SKM-1 treated with dmso at 0.1 percent for 144 hours (cell line): ENCODE measurements around the gene ATP2B1.
A peak's percentile ranks its signal among the peaks of the same experiment; 100 is the strongest.

Experiments
- DNase-seq: peaks from one replicate; lab custom pipeline; 2025; ENCODE audit not compliant: unreplicated experiment; lab: John Stamatoyannopoulos, UW

ATP2B1 gene

GRCh38 chr12:89694542-89694941 lies 14.1 kb downstream of the ATP2B1 start:
- no peak for DNase-seq

- no peak for DNase-seq
Measured at GRCh38 chr12:89693639-89694202, 14.9 kb downstream of the ATP2B1 start.

GRCh38 chr12:89692439-89692838 lies 16.2 kb downstream of the ATP2B1 start:
- no peak for DNase-seq

DNA sequence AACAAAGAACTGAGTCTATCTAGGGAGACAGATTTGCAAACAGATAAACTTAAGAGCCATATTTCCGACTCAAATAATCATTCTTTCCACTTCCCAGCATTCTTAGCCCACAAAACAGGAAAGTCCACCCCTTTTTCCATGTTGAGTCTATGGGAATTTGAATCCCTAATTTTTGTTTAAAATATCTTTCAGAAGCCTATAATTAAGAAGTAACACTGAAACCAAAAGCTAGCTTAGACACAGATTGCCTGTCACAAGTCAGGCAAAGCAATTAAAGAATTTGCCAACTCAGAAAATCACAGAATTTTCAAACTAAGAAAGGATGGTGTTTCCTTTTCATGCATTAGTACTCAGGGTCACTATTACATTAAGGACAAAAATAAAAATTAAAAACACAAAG lies 17.0 kb downstream of the ATP2B1 start:
- DNase-seq: no peak

DNA sequence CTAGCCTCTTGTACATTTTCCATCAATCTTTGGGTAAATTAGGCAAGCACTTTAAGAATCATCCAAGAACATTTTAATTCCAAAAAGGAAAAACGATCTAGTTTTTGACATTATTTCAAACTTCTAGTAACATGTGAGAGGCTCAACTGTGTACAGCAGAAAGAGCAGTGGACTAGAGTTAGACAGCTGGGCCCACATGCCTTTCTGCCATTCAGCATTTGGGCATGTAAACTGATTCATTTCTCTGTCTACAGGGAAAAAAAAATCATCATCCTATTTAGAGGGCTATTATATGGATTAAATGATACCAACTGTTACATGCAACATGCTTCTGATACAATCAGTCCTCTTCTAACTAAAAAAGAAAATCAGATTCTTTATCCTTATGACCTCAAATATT lies 17.7 kb downstream of the ATP2B1 start:
- DNase-seq: no peak

GRCh38 chr12:89689306-89689705 lies 19.3 kb downstream of the ATP2B1 start:
- DNase-seq: no peak

- DNase-seq: no peak
Measured at GRCh38 chr12:89686311-89686710, 22.3 kb downstream of the ATP2B1 start.

DNA sequence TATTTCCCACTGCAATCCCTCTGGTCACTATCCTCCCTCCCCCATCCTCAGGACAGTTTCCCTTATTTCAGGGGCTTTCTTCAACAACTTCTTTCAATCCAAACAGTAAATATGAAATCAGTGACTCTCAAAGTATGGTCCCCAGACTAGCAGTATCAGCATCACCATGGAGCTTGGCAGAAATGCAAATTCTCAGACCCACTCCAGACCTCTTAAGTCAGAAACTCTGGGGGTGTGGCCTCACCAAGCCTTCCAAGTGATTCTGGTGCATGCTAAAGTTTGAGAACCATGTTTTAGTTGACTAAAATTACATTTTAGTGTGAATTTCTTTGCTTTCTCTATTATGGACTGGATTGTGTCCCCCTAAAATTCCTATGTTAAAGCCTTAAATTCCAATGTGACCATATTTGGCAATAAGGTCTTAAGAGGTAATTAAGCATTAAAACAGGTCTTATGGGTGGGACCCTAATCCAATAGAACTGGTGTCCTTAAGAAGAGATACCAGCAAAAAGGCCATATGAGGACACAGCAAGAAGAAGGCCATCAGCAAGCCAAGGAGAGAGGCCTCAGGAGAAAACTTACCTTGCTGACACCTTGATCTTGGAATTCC lies 23.2 kb downstream of the ATP2B1 start:
- no peak for DNase-seq

DNA sequence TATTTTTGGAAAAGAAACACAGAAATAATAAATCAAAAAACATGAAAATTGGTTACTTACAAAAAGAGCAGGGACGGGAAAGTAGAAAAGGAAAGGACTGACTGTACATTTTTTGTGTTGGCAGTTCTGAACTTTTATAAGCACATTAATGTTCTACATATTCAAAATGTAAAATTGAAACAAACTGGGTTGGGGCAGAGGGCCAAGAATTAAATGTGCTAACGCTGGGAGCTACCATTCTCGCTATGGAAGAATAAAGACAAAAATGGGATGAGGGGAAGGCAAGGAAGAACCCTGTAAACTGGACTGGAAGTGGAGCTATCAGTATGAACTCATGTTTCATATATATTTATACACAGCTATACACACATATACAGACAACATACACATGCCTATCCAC lies 24.5 kb downstream of the ATP2B1 start:
- DNase-seq: no peak

DNA sequence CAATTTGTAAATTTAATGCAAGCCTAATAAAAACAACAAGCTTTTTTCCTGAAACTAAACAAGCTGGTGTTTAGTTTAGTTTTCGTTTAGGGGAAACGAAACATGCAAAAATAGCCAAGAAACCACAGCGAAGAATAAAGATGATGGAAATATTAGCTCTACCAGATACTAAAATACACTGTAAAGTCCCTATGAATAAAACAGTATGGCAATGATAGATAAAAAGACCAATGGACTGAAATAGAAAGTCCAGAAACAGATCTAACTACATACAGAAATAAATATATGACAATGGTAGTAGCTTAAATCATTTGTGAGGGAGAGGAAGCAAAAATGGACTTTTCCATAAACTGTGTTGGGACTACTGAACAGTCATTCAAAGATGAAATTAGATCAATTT lies 26.4 kb downstream of the ATP2B1 start:
- DNase-seq: no peak

GRCh38 chr12:89680409-89680808 lies 28.2 kb downstream of the ATP2B1 start:
- DNase-seq: no peak

GRCh38 chr12:89679631-89680030 lies 29.0 kb downstream of the ATP2B1 start:
- DNase-seq: no peak

DNA sequence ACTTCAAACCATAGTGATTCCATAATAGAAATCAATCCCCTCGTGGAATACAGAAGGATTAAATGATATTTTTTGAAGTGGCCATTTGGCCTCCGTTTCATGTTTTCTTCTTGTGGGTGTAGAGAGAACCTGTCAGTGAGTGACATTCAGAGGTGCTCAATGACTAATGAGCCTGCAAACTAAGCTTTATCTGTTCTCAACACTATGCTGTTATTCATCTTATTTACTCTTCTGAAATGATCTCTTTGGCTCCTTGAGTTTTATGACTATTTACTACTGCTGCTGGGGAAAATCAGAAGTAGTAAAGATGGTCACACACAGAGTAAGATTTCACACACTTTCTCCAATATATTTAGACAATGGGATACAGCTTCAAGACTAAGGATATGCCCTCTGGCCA lies 30.4 kb downstream of the ATP2B1 start:
- no peak for DNase-seq

DNA sequence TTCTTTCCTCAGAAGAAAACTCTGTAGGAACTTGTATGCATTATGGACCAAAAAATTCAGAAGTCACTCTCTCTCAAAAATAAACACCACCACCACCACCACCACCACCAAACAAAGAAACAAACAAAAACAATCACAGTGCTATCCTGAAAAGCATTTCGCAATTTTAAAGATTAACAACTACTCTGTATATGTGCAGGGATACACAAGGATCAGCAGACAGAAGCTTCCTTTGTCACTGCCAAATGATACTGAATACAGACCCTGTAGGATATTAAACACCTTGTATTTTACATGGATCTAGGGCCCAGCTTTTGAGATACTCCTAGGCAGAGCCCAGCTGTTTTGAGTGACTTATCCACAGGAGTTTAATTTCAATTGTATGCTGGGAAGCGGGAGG lies 31.7 kb downstream of the ATP2B1 start:
- DNase-seq: no peak

GRCh38 chr12:89674326-89674942 lies 34.2 kb downstream of the ATP2B1 start:
- DNase-seq: no peak

DNA sequence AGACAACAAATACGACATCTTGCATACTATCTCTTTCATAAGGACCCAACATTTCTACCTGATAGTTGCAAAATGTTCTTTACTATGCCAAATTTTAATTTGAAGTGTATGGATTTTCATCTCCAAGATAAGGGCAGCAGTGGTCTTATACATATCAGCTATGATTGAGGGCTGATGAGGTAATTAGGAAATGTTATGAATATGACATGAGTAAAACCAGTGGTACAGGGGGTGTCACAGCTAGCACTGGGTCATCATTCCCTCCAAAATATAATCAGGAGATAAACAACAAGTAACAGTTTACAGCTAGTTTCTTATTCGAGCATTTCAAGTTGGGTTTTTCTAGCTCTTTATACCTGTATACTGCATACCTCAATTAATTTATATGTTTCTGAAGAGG lies 35.0 kb downstream of the ATP2B1 start:
- DNase-seq: no peak

DNA sequence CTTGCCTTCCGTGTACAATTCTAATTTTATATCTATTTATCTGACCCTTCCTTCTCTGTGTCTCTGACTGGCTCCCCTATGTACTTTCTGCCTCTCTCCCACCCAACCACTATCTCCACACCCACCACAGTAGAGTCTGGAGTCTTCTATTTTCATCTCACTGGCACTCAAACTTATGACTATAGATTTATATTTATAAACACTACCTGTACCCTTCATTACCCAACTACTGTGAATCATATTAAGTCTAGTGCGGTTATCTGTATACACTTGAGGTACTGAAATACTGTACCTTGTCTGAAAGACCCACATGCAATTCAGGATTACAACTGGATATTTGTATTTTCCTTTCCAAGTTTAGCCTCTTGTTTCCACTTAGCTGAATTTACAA lies 36.1 kb downstream of the ATP2B1 start:
- no peak for DNase-seq

DNA sequence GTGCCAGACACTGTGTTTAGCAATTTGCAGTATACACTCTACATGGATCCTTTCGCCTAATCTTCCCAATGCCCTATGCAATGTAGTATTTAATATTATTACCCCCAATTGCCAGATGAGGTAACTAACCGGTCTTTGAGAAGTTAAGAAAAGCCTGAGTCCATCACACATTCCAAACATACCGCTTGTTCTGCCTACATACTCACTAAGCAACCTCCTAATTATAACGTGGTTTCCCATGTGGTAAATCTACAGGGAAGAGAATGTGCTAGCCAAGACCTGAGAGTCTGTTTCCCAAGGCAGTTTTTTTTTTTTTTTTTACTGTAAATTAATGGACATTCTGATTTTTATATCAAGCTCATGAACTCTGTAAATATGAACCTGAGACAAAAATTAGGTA lies 37.2 kb downstream of the ATP2B1 start:
- DNase-seq: no peak

- DNase-seq: no peak
Measured at GRCh38 chr12:89669197-89669596, 39.4 kb downstream of the ATP2B1 start.

DNA sequence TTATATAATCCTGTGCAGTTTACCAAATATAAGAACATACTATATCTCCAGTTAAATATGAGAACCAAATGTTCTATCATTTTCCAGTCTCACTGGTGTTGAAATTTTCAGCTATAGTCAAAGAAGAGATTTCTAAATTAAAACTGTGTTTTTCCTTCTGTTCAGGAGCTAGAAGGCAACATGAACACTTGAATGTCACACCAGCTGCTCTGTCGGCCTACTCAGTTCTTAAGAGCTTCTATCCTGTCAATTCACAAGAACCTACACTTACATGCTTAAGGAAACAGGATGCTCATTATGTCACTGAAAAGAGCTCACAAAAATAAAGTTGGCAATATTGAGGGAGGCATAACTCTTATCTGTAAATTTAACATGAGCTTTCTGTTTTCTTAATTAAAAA lies 43.1 kb downstream of the ATP2B1 start:
- no peak for DNase-seq

- no peak for DNase-seq
Measured at GRCh38 chr12:89664441-89664840, 44.2 kb downstream of the ATP2B1 start.

DNA sequence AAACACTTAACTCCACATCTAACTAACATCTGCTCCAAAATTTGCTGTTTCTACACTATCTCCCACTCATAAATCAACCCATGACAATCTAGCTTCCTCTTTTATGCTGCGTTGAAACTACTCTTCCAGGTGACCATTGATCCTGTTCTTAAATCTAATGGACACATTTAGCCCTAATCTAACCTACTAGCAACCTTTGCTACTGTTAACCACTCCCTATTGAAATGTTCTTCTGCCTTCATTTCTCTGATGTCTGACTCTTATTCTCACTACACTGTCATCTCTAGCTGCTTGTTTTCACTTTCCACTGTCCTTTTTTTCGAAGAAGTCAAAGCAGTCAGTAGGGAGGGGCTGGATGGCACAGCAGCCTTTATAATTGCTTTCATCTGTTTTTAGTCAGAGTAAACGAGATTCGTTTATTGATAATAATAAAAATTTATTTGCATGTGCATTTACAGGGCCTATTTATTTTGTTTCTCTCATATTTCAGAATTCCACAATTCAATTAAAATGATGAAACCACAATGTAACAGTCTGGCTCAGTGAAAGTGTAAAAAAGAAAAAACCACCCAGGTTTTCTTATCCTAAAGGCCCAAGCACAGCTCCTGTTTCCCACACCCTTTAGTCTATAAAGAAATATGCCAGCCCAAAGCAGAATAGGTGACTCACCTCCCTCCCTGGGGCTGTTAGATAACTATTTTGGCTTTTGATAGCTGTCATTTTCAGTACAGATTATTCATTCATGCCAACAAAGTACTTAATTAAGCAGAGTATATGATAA lies 44.9 kb downstream of the ATP2B1 start:
- peak; percentile 4 for DNase-seq
